HG03432 (cell line): ENCODE measurements around the gene SOST.

ENCODE experiments used
- ATAC-seq: cut with Tn5 transposase; IDR thresholded peaks from one replicate; pipeline ENCODE4 v1.9.1; 2021; ENCODE audit warnings: mild to moderate bottlenecking, moderate library complexity; ENCODE audit not compliant: unreplicated experiment

SOST gene

GRCh38 chr17:43745541-43745940, 13.1 kb downstream of the SOST start:
- ATAC-seq: no peak

GRCh38 chr17:43741636-43742035, 17.0 kb downstream of the SOST start:
- no peak for ATAC-seq

- ATAC-seq: no peak
Observed at GRCh38 chr17:43740541-43740940, 18.1 kb downstream of the SOST start.

- no peak for ATAC-seq
Observed at GRCh38 chr17:43737722-43738121, 20.9 kb downstream of the SOST start.

- no peak for ATAC-seq
Observed at GRCh38 chr17:43736389-43736788, 22.2 kb downstream of the SOST start.

- ATAC-seq: no peak
Observed at GRCh38 chr17:43734376-43734775, 24.2 kb downstream of the SOST start.

GRCh38 chr17:43733956-43734355, 24.6 kb downstream of the SOST start:
- no peak for ATAC-seq

GRCh38 chr17:43732958-43733357, 25.6 kb downstream of the SOST start:
- ATAC-seq: no peak

- no peak for ATAC-seq
Observed at GRCh38 chr17:43728081-43728480, 30.5 kb downstream of the SOST start.

GRCh38 chr17:43723697-43724359, 34.8 kb downstream of the SOST start:
- ATAC-seq: no peak

GRCh38 chr17:43722870-43723665, 35.5 kb downstream of the SOST start:
- no peak for ATAC-seq

- no peak for ATAC-seq
Observed at GRCh38 chr17:43722269-43722619, 36.3 kb downstream of the SOST start.

- no peak for ATAC-seq
Observed at GRCh38 chr17:43721537-43722268, 36.9 kb downstream of the SOST start.

- ATAC-seq: peak; percentile 74
Observed at GRCh38 chr17:43720311-43721060, 38.1 kb downstream of the SOST start.

- ATAC-seq: no peak
Observed at GRCh38 chr17:43719578-43719977, 39.0 kb downstream of the SOST start.

- no peak for ATAC-seq
Observed at GRCh38 chr17:43718544-43718943, 40.0 kb downstream of the SOST start.

- ATAC-seq: no peak
Observed at GRCh38 chr17:43717913-43718312, 40.7 kb downstream of the SOST start.

- no peak for ATAC-seq
Observed at GRCh38 chr17:43714465-43715149, 44.0 kb downstream of the SOST start.

GRCh38 chr17:43713494-43714162, 45.0 kb downstream of the SOST start:
- no peak for ATAC-seq

GRCh38 chr17:43712397-43712796, 46.2 kb downstream of the SOST start:
- no peak for ATAC-seq
